Measurements from ENCODE around the gene RNF19B.

The RNF19B gene

DNA sequence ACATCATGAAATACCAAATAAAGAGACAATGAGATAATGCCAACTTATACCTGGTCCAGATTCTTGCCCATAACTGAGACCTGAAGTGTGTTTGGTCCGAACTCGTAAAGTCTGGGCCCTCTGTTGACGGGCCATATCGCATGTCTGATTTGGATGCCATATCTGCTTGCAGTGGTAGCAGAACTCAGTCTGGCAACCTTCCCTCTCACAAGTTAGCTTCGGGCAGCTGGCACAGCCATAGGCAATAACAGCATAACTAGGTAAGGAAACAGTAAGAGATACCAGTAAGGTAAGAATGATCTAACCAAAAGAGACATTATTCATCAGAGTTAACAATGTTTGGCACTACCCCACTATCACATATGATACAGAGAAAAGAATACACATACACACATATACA is 15.1 kb downstream of the RNF19B start:
- H3K4me3 ChIP-seq (ENCODE audit: low read depth, low read length), result no peak overlapping the region
- TF ChIP-seq, protein P1, sequence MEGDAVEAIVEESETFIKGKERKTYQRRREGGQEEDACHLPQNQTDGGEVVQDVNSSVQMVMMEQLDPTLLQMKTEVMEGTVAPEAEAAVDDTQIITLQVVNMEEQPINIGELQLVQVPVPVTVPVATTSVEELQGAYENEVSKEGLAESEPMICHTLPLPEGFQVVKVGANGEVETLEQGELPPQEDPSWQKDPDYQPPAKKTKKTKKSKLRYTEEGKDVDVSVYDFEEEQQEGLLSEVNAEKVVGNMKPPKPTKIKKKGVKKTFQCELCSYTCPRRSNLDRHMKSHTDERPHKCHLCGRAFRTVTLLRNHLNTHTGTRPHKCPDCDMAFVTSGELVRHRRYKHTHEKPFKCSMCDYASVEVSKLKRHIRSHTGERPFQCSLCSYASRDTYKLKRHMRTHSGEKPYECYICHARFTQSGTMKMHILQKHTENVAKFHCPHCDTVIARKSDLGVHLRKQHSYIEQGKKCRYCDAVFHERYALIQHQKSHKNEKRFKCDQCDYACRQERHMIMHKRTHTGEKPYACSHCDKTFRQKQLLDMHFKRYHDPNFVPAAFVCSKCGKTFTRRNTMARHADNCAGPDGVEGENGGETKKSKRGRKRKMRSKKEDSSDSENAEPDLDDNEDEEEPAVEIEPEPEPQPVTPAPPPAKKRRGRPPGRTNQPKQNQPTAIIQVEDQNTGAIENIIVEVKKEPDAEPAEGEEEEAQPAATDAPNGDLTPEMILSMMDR (IDR thresholded peaks at IDR 0.05; ENCODE audit: low read depth, low read length), result no peak

DNA sequence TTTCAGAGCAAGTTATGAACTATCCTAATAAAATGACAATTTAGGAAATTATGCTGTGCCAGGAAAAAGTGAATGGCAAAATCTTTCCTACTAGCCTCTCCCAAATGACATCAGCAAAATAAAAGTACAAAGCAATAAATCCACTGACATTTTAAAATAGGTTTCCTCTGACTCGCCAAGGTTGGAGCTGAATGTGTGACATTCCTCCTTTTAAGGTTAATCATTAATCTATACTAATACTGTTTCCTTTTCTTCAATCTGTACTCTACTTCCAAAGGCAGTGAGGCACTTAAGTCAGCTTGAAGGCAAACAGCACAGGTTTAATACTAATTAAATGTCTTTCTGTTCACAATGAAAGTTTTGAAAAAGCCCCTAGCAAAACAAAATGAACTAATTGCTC is 15.7 kb downstream of the RNF19B start:
- H3K4me3 ChIP-seq (ENCODE audit: low read depth, low read length), result no peak overlapping the region
- TF ChIP-seq, protein P1 (IDR thresholded peaks at IDR 0.05; ENCODE audit: low read depth, low read length), result no peak

DNA sequence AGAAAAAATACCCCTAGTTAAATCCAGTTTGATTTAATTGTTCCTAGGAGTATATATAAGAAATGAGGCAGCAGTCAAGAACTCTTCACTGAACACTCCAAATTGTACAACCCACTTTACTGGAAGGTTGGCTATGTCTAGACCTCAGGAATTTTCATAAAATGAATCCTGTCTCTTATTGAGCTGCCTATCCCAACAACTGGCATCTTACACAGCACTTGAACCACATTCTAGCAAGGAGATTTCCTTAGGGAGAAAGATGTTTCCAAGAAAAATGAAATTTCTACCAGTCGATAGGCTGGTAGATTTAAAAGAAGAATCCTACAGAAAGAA is 16.3 kb downstream of the RNF19B start:
- TF ChIP-seq, protein P1 (IDR thresholded peaks at IDR 0.05; ENCODE audit: low read depth, low read length), result no peak

DNA sequence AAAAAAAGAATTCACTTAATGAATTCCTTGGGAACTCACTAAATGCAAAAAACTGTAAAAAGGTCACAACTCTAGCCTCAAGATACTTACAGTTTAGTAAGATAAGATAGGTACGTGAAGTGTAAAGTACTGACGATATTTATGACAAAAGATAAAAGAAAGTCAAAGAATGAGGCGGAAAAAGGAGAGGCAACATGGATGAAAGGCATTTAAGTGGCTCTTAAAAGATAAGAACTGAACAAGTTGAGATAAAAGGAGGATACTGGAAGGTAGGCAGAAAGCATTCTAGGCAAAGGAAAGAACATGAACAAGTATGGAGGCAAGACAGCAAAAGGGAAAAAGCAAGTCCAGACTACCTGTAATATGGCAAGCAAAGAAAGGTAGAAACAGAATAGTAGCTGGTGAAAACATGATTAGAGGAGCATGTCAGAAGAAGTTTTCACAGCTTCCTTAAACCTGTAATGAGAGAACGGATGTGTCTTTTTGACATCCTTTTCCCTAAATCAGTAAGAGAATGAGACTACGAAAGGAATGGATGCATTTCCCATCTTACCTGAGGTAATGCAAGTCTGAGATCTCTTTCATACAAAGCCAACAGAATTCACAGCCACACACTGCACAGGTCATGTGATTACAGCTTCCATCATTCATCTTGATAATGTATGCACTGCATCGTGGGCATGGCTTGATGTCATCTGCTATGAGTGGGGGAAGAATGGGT is 16.8 kb downstream of the RNF19B start:
- TF ChIP-seq, protein P1 (IDR thresholded peaks at IDR 0.05; ENCODE audit: low read depth, low read length), result no peak

More for the DNA sequence above, 16.3 kb downstream of the RNF19B start:
- no peak overlapping the region for H3K4me3 ChIP-seq (ENCODE audit: low read depth, low read length)

DNA sequence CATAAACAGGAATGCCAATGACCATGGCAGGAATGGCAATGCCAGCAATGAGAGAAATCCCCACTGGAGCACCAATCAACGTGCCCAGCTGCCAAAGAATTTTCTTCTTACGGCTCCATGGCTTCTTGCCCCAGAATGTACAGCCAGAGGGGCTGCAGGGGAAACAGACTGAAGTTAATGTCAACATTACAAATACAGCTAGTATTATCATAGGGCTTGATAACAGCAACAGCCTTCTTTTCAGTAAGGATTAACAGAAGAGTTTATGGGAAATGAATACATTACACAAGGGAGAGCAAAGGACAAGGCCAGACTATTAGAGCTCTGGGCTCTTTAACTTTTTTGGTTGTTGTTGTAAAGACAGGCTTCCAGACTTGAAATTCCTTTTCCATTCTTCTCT is 18.2 kb downstream of the RNF19B start:
- TF ChIP-seq, protein P1 (IDR thresholded peaks at IDR 0.05; ENCODE audit: low read depth, low read length), result no peak
- no peak overlapping the region for H3K4me3 ChIP-seq (ENCODE audit: low read depth, low read length)

More for the DNA sequence above, 16.8 kb downstream of the RNF19B start:
- no peak overlapping the region for H3K4me3 ChIP-seq (ENCODE audit: low read depth, low read length)

DNA sequence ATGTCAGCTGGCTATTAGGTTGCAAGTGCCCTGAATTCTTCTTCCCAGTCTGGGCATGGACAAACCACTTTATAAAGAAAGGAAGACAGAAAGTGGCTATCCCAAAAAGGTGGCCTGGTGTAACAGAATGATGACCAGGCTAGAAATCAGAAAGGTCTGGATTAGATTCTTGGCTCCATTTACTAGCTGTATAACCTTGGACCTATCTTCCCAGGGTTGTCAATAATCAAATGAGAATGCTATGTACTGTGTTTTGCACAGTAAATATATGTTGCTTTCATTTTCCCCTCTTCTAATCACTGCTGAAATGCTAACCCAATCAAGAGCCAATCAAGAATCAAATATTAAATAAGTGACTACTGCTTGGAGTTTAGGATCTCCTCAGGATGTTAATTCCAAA is 20.4 kb downstream of the RNF19B start:
- TF ChIP-seq, protein P1 (IDR thresholded peaks at IDR 0.05; ENCODE audit: low read depth, low read length), result no peak
- H3K4me3 ChIP-seq (ENCODE audit: low read depth, low read length), result no peak overlapping the region

DNA sequence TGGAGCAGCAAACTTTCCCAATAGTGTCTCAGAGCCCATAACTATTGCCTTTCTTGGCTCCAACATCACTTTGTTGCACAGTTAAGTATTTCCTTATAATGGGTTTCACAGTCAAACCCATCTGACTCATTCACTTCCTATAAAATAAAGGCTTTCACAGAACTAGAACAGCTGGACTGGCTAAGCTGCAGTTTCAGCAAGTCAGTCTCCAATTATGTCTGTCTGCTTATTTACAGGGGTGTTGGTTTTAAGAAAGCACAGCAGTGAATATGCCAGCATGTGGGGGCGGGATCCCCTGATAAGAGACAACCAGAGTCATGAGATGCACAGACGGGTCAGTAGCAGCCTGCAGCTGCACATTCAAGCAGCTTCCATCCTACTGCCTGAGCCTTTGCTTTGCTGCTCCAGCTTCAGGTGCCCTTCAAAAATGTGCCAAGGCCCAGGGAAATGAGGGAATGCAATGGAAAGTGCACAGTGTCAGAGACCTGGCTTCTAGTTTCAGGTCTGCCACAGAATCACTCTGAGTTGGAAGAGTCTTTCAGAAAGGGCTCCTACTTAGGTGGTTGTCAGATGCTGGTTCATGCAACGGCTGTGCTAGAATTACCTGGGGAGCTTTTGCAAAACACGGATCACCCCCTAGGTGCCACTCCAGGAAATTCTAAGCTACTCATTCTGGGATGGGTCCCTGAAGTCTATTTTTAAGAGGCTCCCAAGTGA is 24.8 kb downstream of the RNF19B start:
- TF ChIP-seq, protein P1 (IDR thresholded peaks at IDR 0.05; ENCODE audit: low read depth, low read length), result no peak
- no peak overlapping the region for H3K4me3 ChIP-seq (ENCODE audit: low read depth, low read length)

Data from WI38 (cell line).